HEK293 (cell line): ENCODE results near the gene HNRNPUL2.

Experiments used
- BCL11B ChIP-seq: fragments of 450-650 bp; formaldehyde crosslinking; IDR thresholded peaks from 2 replicates; pipeline ENCODE4 v1.5.1; 2016; ENCODE audit warnings: low read depth, missing biosample characterization, missing genetic modification characterization
- KLF1 ChIP-seq: fragments of 450-650 bp; formaldehyde crosslinking; IDR thresholded peaks from 2 replicates; pipeline ENCODE4 v1.5.1; 2016; ENCODE audit warnings: missing biosample characterization, missing genetic modification characterization
- KLF9 ChIP-seq: fragments of 450-650 bp; formaldehyde crosslinking; IDR thresholded peaks from 2 replicates; pipeline ENCODE4 v1.5.1; 2016; ENCODE audit warnings: missing biosample characterization, missing genetic modification characterization, low read depth
- PRDM2 ChIP-seq: fragments of 450-650 bp; formaldehyde crosslinking; IDR thresholded peaks from 2 replicates; pipeline ENCODE4 v1.5.1; 2016; ENCODE audit warnings: missing biosample characterization, missing genetic modification characterization, borderline replicate concordance
- REPIN1 ChIP-seq: fragments of 450-650 bp; formaldehyde crosslinking; IDR thresholded peaks from 2 replicates; pipeline ENCODE4 v1.5.1; 2017; ENCODE audit warnings: missing biosample characterization, missing genetic modification characterization, low read depth
- TRIM28 ChIP-seq: IDR thresholded peaks from 2 replicates; pipeline ENCODE4 v1.6.1; 2011; ENCODE audit warnings: low read length, control low read depth, borderline replicate concordance
- ZBTB21 ChIP-seq: fragments of 450-650 bp; formaldehyde crosslinking; IDR thresholded peaks from 2 replicates; pipeline ENCODE4 v1.5.1; 2017; ENCODE audit warnings: missing biosample characterization, missing genetic modification characterization
- ZFP3 ChIP-seq: fragments of 450-650 bp; formaldehyde crosslinking; IDR thresholded peaks from 2 replicates; pipeline ENCODE4 v1.5.1; 2016; ENCODE audit warnings: low read depth, missing biosample characterization, missing genetic modification characterization
- ZNF10 ChIP-seq: fragments of 450-650 bp; formaldehyde crosslinking; IDR thresholded peaks from 2 replicates; pipeline ENCODE4 v1.5.1; 2017; ENCODE audit warnings: missing biosample characterization, missing genetic modification characterization
- ZNF211 ChIP-seq: fragments of 450-650 bp; formaldehyde crosslinking; IDR thresholded peaks from 2 replicates; pipeline ENCODE4 v1.5.1; 2016; ENCODE audit warnings: low read depth, missing biosample characterization, missing genetic modification characterization
- ZNF248 ChIP-seq: fragments of 450-650 bp; formaldehyde crosslinking; IDR thresholded peaks from 2 replicates; pipeline ENCODE4 v1.5.1; 2017; ENCODE audit warnings: missing biosample characterization, missing genetic modification characterization
- ZNF311 ChIP-seq: fragments of 450-650 bp; formaldehyde crosslinking; IDR thresholded peaks from 2 replicates; pipeline ENCODE4 v1.5.1; 2017; ENCODE audit warnings: missing biosample characterization, missing genetic modification characterization, borderline replicate concordance
- ZNF335 ChIP-seq: fragments of 450-650 bp; formaldehyde crosslinking; conservative IDR thresholded peaks from 2 replicates; pipeline ENCODE4 v1.5.1; 2016; ENCODE audit warnings: missing biosample characterization, missing genetic modification characterization
- ZNF341 ChIP-seq: fragments of 450-650 bp; formaldehyde crosslinking; IDR thresholded peaks from 2 replicates; pipeline ENCODE4; 2016; ENCODE audit warnings: low read depth, missing biosample characterization, missing genetic modification characterization
- ZNF426 ChIP-seq: fragments of 450-650 bp; formaldehyde crosslinking; IDR thresholded peaks from 2 replicates; pipeline ENCODE4 v1.5.1; 2017; ENCODE audit warnings: missing biosample characterization, missing genetic modification characterization, mild to moderate bottlenecking, inconsistent platforms, moderate library complexity
- ZNF510 ChIP-seq: fragments of 450-650 bp; formaldehyde crosslinking; IDR thresholded peaks from 2 replicates; pipeline ENCODE4 v1.5.1; 2018; ENCODE audit warnings: mild to moderate bottlenecking, missing genetic modification characterization, missing biosample characterization; ENCODE audit not compliant: insufficient replicate concordance
- ZNF621 ChIP-seq: fragments of 450-650 bp; formaldehyde crosslinking; IDR thresholded peaks from 2 replicates; pipeline ENCODE4 v1.5.1; 2017; ENCODE audit warnings: missing biosample characterization, missing genetic modification characterization
- ZNF660 ChIP-seq: fragments of 450-650 bp; IDR thresholded peaks from 2 replicates; pipeline ENCODE4 v1.5.1; 2018; ENCODE audit warnings: missing biosample characterization, mild to moderate bottlenecking, missing genetic modification characterization
- ZNF747 ChIP-seq: fragments of 450-650 bp; formaldehyde crosslinking; IDR thresholded peaks from 2 replicates; pipeline ENCODE4 v1.5.1; 2016; ENCODE audit warnings: missing biosample characterization, missing genetic modification characterization
- ZNF777 ChIP-seq: fragments of 450-650 bp; formaldehyde crosslinking; IDR thresholded peaks from 2 replicates; pipeline ENCODE4 v1.5.1; 2017; ENCODE audit warnings: missing biosample characterization, missing genetic modification characterization, borderline replicate concordance
- ZNF837 ChIP-seq: fragments of 450-650 bp; formaldehyde crosslinking; IDR thresholded peaks from 2 replicates; pipeline ENCODE4 v1.5.1; 2016; ENCODE audit warnings: missing biosample characterization, missing genetic modification characterization
- ZSCAN23 ChIP-seq: fragments of 450-650 bp; formaldehyde crosslinking; IDR thresholded peaks from 2 replicates; pipeline ENCODE4 v1.5.1; 2016; ENCODE audit warnings: missing biosample characterization, missing genetic modification characterization
- TF ChIP-seq, protein P1 (sequence below): fragments of 450-650 bp; formaldehyde crosslinking; IDR thresholded peaks from 2 replicates; pipeline ENCODE4 v1.5.1; 2016; ENCODE audit warnings: missing biosample characterization, missing genetic modification characterization
- TF ChIP-seq, protein P2 (sequence below): fragments of 450-650 bp; formaldehyde crosslinking; IDR thresholded peaks from 2 replicates; pipeline ENCODE4 v1.5.1; 2016; ENCODE audit warnings: missing biosample characterization, missing genetic modification characterization
- TF ChIP-seq, protein P3 (sequence below): fragments of 450-650 bp; formaldehyde crosslinking; IDR thresholded peaks from 2 replicates; pipeline ENCODE4 v1.5.1; 2016; ENCODE audit warnings: missing biosample characterization, missing genetic modification characterization
- TF ChIP-seq, protein P4 (sequence below): fragments of 450-650 bp; formaldehyde crosslinking; IDR thresholded peaks from 2 replicates; pipeline ENCODE4 v1.5.1; 2016; ENCODE audit warnings: missing biosample characterization, missing genetic modification characterization
- TF ChIP-seq, protein P5 (sequence below): fragments of 450-650 bp; formaldehyde crosslinking; IDR thresholded peaks from 2 replicates; pipeline ENCODE4 v1.5.1; 2017; ENCODE audit warnings: missing biosample characterization, missing genetic modification characterization

Gene HNRNPUL2

GRCh38 chr11:62727165-62727871 lies at the start of gene HNRNPUL2 (continued):
- TF ChIP-seq ZNF248 (tag by site-specific recombination): no peak
- TF ChIP-seq, protein P1, sequence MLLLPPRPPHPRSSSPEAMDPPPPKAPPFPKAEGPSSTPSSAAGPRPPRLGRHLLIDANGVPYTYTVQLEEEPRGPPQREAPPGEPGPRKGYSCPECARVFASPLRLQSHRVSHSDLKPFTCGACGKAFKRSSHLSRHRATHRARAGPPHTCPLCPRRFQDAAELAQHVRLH (tag by site-specific recombination): no peak
- TF ChIP-seq ZNF510 (tag by site-specific recombination): no peak
- no peak for TF ChIP-seq ZNF777 (tag by site-specific recombination)
- TF ChIP-seq, protein P2, sequence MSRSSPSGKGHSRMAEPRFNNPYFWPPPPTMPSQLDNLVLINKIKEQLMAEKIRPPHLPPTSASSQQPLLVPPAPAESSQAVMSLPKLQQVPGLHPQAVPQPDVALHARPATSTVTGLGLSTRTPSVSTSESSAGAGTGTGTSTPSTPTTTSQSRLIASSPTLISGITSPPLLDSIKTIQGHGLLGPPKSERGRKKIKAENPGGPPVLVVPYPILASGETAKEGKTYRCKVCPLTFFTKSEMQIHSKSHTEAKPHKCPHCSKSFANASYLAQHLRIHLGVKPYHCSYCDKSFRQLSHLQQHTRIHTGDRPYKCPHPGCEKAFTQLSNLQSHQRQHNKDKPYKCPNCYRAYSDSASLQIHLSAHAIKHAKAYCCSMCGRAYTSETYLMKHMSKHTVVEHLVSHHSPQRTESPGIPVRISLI (tag by site-specific recombination): no peak
- no peak for TF ChIP-seq KLF9 (tag by site-specific recombination)
- TF ChIP-seq TRIM28: peak; percentile 51; the same call in 1 of the 2 replicates
- peak; percentile 78 for TF ChIP-seq ZNF335 (tag by site-specific recombination)
- TF ChIP-seq ZNF341: peak; percentile 33; the same call in 1 of the 2 replicates
- no peak for TF ChIP-seq ZFP3
- no peak for TF ChIP-seq REPIN1 (tag by site-specific recombination)
- TF ChIP-seq, protein P3, sequence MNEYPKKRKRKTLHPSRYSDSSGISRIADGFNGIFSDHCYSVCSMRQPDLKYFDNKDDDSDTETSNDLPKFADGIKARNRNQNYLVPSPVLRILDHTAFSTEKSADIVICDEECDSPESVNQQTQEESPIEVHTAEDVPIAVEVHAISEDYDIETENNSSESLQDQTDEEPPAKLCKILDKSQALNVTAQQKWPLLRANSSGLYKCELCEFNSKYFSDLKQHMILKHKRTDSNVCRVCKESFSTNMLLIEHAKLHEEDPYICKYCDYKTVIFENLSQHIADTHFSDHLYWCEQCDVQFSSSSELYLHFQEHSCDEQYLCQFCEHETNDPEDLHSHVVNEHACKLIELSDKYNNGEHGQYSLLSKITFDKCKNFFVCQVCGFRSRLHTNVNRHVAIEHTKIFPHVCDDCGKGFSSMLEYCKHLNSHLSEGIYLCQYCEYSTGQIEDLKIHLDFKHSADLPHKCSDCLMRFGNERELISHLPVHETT (tag by site-specific recombination): no peak
- no peak for TF ChIP-seq ZNF837 (tag by site-specific recombination)
- no peak for TF ChIP-seq ZNF10
- TF ChIP-seq PRDM2: no peak
- peak; percentile 18; the same call in 1 of the 2 replicates for TF ChIP-seq ZNF660 (tag by site-specific recombination)
- TF ChIP-seq ZSCAN23: no peak
- TF ChIP-seq, protein P4, sequence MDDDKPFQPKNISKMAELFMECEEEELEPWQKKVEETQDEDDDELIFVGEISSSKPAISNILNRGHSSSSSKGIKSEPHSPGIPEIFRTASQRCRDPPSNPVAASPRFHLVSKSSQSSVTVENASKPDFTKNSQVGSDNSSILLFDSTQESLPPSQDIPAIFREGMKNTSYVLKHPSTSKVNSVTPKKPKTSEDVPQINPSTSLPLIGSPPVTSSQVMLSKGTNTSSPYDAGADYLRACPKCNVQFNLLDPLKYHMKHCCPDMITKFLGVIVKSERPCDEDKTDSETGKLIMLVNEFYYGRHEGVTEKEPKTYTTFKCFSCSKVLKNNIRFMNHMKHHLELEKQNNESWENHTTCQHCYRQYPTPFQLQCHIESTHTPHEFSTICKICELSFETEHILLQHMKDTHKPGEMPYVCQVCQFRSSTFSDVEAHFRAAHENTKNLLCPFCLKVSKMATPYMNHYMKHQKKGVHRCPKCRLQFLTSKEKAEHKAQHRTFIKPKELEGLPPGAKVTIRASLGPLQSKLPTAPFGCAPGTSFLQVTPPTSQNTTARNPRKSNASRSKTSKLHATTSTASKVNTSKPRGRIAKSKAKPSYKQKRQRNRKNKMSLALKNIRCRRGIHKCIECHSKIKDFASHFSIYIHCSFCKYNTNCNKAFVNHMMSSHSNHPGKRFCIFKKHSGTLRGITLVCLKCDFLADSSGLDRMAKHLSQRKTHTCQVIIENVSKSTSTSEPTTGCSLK (tag by site-specific recombination): no peak
- peak; percentile 20; the same call in 1 of the 2 replicates for TF ChIP-seq KLF1 (tag by site-specific recombination)
- TF ChIP-seq ZNF311 (tag by site-specific recombination): no peak
- no peak for TF ChIP-seq ZBTB21
- TF ChIP-seq ZNF747: no peak
- no peak for TF ChIP-seq ZNF211 (tag by site-specific recombination)
- TF ChIP-seq BCL11B: no peak
- no peak for TF ChIP-seq ZNF426
- TF ChIP-seq, protein P5, sequence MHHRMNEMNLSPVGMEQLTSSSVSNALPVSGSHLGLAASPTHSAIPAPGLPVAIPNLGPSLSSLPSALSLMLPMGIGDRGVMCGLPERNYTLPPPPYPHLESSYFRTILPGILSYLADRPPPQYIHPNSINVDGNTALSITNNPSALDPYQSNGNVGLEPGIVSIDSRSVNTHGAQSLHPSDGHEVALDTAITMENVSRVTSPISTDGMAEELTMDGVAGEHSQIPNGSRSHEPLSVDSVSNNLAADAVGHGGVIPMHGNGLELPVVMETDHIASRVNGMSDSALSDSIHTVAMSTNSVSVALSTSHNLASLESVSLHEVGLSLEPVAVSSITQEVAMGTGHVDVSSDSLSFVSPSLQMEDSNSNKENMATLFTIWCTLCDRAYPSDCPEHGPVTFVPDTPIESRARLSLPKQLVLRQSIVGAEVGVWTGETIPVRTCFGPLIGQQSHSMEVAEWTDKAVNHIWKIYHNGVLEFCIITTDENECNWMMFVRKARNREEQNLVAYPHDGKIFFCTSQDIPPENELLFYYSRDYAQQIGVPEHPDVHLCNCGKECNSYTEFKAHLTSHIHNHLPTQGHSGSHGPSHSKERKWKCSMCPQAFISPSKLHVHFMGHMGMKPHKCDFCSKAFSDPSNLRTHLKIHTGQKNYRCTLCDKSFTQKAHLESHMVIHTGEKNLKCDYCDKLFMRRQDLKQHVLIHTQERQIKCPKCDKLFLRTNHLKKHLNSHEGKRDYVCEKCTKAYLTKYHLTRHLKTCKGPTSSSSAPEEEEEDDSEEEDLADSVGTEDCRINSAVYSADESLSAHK (tag by site-specific recombination): peak; percentile 28; the same call in 1 of the 2 replicates
- no peak for TF ChIP-seq ZNF621 (tag by site-specific recombination)
